Vagina (tissue), 2 donors: ENCODE measurements around the gene BRDT.

Experiments used
- CTCF ChIP-seq, 3 experiments: fragments of 450-650 bp in 2 of 3; fragments of 200-600 bp in 1 of 3; sonication (generic) in 1 of 3; IDR thresholded peaks; one replicate each; pipeline ENCODE4 v1.5.1; 2017 to 2019; ENCODE audit warnings: antibody characterized with exemption in 3 of 3, mild to moderate bottlenecking in 2 of 3, moderate library complexity in 2 of 3
- POLR2A ChIP-seq, 2 donors: fragments of 450-650 bp; IDR thresholded peaks; one replicate each; pipeline ENCODE4 v1.6.1; 2017; ENCODE audit warnings: antibody characterized with exemption in 2 of 2, mild to moderate bottlenecking in 2 of 2, moderate library complexity in 2 of 2
- POLR2AphosphoS5 ChIP-seq, 2 donors: sonication (generic); formaldehyde crosslinking; IDR thresholded peaks; one replicate each; pipeline ENCODE4 v1.9.0; 2017; ENCODE audit warnings: antibody characterized with exemption in 2 of 2, mild to moderate bottlenecking in 2 of 2, low read depth in 1 of 2; ENCODE audit not compliant: insufficient read depth in 1 of 2

GRCh38 chr1:92037400-92037799 is 88.2 kb downstream of the BRDT start:
- TF ChIP-seq CTCF (IDR thresholded peaks at IDR 0.05) (no peak), POLR2A (IDR thresholded peaks at IDR 0.05) (no peak), POLR2AphosphoS5 (IDR thresholded peaks at IDR 0.05; ENCODE audit: insufficient read depth in 1 of 2, low read depth in 1 of 2) (no peak)
